AG09309 (cell line): ENCODE data around the gene ARHGAP26.

Source experiments
- DNase-seq: peaks from one replicate; pipeline ENCODE4 v3.0.0-alpha.2; 2010; ENCODE audit warnings: low read depth
- H3K4me3 ChIP-seq: 2 replicates; pipeline ENCODE4 v1.5.1; 2011; ENCODE audit warnings: mild to moderate bottlenecking, low read depth, low read length, moderate library complexity; ENCODE audit not compliant: control insufficient read depth
- CTCF ChIP-seq: IDR thresholded peaks from 2 replicates; pipeline ENCODE4 v1.5.1; 2011; ENCODE audit warnings: mild to moderate bottlenecking, low read depth, low read length, inconsistent platforms; ENCODE audit not compliant: insufficient read depth, control insufficient read depth; ENCODE audit errors: missing control alignments

The ARHGAP26 gene

GRCh38 chr5:143132739-143133138, 362.6 kb downstream of the ARHGAP26 start:
- TF ChIP-seq CTCF: no peak
- H3K4me3 ChIP-seq: no peak overlapping the region
- DNase-seq: no peak

DNA sequence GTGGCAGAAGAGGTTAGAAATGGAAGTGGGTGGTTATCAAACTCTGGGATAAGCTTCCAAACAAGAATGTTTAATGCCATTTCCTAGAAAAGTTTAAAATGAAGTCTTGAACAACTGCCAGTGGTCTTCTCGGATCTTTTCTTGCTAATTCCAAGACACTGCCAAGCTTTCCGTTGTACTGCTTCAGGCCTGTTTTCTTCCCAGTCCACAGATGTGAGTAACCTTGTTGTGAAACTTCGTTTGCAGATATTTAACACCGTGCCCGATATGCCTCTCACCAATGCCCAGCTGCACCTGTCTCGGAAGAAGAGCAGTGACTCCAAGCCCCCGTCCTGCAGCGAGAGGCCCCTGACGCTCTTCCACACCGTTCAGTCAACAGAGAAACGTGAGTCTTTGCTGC, 363.5 kb downstream of the ARHGAP26 start:
- no peak for DNase-seq
- no peak for TF ChIP-seq CTCF

GRCh38 chr5:143134269-143134668, 364.1 kb downstream of the ARHGAP26 start:
- DNase-seq: no peak
- no peak for TF ChIP-seq CTCF
- no peak overlapping the region for H3K4me3 ChIP-seq

More for the DNA sequence above, 363.5 kb downstream of the ARHGAP26 start:
- H3K4me3 ChIP-seq: no peak overlapping the region

DNA sequence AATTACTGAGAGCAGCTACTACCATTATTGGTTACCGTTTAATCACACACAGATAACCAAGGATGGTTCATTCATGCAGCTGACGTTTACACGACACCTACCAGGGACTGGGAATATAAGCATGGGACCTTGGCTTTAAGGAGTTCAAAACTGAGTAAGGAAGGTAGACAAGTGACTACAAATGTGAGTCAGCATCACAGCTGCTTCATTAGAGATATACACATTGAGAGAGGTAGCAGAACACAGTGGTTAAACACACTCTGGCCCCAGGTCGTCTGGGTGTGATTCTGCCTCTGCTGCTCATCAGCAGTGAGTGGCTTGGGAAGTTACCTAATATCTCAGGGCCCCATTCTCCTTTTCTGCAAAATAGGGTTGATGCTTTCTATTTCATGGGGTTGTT, 364.7 kb downstream of the ARHGAP26 start:
- DNase-seq: no peak
- no peak overlapping the region for H3K4me3 ChIP-seq
- no peak for TF ChIP-seq CTCF

GRCh38 chr5:143135832-143136551, 365.8 kb downstream of the ARHGAP26 start:
- no peak overlapping the region for H3K4me3 ChIP-seq
- DNase-seq: no peak
- TF ChIP-seq CTCF: no peak

GRCh38 chr5:143138839-143139238, 368.7 kb downstream of the ARHGAP26 start:
- DNase-seq: no peak
- no peak for TF ChIP-seq CTCF
- H3K4me3 ChIP-seq: no peak overlapping the region
